T-helper 2 cell (primary cell): ENCODE measurements around the gene EBF3.

Source experiments
- DNase-seq, 5 experiments: peaks; one replicate each; pipeline versions ENCODE4 v3.0.0 to v3.0.0-alpha.2; 2012 to 2022

The EBF3 gene

DNA sequence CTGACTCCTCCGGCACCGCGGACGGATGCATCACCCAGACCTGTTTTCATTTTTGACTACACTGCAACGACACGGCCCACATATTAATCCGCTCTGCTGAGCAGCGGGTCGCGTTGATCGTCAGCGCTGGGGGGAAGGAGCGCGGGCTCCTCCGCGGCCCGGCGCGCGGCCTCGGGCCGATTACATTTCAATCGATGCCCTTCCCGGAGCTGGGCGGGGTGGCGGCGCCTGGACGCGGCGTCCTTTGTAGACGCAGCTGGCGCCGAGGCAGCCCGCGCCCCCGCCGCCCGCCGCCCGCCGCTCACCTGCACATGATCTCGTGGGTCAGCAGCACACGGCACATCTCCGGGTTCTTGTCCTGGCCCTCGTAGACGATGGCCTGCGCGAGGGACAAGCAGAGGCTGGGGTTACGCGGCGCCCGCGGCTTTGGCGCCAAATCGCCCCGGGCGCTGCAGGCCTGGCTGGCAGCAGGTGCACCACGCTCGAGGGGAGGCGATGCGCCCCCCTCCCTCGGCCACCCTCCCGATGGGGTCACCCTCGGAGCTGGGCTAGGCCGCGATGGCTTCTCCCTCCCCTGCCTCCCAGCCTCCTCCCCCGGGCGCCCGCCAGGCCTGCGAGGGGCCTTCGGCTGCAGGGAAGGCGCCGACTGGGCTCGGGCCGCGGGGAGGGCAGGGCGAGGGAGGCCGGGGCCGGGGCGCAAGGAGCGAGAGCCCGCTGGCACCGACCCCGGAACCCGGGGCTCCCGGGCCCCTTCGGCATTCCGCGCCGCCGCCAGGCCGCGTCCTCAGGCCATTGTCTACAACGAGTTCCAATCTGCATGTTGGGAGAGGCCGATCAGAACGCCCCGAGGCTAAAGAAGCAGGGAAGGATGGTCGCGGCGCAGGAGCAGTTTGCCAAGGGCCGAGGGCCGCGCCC, 5.2 kb downstream of the EBF3 start:
- no peak for DNase-seq

- no peak for DNase-seq
Observed at GRCh38 chr10:129958148-129958628, 5.9 kb downstream of the EBF3 start.

DNA sequence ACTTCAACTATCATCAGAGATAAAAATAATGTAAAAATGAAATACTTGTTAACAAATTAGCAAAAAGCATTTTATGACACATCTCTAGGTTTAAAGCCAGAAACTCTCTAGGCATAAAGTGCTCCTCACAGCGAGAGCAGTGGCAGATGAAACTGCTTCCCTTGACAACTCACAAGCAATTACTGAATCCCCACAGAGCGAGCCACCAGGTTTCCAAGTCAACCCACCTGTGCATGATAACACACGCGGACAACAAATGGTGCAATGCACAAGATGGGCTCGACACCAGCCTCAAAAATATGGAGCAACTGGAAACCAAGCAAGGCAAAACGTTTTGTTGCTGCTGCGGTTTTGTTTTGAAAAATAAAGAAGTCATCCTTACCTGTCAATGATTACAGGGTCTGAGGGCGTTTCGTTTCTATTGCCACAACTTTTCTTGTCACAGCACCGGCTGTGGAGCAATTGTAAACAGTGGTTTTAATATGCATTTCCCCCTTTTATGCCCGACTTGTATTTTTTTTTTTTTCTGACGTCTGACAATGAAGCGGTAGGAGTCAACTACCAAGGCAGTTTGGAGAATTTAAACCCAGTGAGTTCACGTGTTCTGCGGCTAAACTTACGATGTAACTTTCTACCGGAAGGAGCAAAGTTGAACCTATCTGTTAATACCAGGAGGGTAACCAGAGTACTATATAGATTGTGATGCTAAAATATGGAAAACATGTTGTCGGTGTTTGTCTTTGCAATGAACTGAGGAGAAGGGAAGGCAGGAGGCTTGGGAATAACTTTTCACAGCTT, 7.0 kb downstream of the EBF3 start:
- DNase-seq, result no peak

DNA sequence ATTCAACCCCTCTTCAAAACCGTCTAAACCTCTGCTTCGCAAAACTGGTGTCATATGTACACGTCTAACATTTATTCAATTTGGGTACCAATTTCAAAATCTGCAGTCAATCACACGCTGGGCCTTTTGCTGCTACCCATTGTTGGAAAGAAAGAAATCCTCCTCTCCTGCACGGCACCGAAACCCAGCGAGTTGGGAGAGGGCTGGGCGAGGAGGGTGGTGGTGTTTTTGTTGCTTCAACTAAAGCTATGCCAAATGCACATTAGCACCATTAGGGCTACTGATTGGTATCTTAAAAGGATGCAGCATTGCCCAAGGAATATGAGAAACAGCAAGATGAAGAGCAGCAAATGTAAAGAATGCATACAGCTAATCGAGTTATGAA, 7.8 kb downstream of the EBF3 start:
- no peak for DNase-seq

DNA sequence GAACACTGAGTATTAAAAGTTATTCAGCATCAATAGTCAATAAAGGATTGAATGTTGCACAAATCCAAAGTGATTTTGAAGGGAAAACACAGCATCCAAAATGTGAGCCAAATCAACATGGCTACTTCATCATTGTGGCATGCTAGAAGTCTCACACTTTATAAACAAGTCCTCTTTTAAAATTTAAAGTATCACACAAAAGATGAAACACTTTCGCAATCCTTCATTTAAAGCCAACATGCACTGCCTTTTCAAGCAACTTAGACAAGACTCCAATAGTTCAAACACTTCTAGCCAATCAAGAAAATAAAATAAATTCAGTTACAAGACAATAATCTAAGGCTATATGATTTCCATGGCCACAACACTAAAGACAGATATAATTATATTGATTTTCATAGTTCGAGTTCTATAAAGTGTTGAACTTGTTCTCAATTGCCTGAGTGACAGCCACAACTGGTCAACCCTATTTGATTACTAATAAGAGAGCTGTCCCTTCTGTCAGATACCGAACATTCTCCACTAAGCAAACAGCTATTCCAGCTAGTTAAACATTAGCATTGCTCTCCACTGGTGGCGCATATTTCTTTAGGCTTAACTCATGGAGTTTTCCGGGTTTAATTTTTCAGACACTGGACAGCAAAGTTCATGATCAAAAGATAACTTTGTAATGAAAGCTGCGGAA, 8.3 kb downstream of the EBF3 start:
- no peak for DNase-seq

- no peak for DNase-seq
Observed at GRCh38 chr10:129954492-129955315, 9.4 kb downstream of the EBF3 start.

DNA sequence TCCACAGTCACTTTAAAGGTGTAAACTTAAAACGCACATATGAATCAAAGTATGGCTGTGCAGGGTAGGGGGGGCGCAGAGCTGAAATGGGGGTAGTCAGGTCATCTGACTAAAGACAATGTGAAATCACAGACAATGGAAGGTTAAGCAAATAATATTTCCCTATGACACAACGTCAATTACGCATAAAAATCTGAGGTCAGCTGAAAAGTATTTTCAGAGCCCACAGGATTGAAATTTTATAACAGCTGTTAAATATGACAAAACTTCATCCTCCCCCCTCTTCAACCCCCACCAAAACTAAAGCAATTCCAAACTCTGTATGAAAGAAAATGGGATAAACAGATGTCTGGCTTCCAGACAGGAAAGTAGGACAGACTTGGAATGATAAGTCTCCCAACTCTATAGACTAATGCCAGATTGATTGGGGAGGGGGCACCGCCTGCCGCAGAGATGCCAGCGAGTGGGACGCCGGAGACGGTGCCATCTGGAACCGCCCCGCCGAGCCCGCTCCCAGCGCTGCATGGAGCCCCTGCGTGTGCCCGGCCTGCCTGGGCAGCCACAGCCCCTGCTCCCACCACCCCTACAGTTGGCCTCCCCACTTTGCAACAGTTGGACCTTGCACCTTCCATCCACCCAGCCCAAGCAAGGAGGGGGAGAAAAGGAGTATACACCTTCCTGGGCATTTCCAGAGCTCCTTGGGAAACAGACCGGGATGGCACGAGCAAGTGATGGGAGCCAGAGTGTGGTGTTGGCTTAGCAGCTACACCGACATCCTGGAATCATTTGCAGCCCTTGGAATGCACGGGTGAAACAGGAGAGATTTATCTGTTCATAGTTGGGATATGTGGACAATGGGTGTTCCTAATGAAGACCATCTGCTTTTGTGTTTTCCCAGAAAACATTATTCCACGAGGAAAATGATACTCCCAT, 10.7 kb downstream of the EBF3 start:
- no peak for DNase-seq

DNA sequence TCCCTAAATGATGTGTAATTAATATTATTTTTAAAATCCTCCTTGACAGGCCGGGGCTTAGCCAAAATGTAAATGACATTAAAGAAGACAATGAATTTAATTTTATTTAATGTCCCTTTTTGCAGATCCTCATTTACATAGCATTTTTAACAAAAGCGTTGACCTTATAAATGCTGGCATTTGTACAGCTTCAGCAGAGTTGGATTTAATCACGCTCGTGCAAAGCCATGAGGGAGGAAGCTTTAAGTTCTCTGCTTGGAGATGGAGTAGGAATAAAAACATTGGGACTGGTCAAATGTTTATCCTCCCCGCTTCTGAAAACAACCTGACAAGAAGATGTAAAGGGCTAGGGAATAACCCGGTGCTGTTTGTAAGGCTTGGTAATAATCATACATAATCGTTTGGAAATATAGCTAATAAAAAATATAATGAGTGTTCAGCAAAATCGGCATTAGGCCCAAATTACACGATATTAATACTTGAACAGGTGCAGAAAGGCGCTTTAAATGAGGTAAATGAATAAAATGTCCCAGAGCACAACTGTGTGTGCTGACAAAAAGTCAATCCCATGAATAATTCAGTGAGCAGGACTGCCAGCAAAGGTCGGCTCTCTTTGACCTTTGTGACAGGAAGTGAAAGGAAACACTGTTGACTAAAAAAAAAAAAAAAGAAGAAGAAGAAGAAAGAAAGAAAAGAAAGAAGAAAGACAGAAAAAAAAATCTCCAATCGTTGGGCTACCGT, 11.5 kb downstream of the EBF3 start:
- DNase-seq, result no peak

DNA sequence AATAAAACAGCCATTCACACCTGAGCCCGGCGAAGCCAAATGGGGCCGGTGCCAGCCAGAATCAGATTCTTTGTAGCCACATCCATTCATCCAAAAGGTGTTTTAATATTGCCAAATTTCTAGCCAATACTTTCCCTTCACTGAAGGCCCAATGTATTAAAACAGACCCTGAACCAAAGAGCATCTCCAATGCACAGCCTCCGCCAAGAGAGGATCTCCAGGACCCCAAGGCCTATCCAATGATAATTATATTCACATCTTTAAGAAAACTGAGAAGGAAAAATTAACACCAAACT, 12.2 kb downstream of the EBF3 start:
- DNase-seq, result no peak

DNA sequence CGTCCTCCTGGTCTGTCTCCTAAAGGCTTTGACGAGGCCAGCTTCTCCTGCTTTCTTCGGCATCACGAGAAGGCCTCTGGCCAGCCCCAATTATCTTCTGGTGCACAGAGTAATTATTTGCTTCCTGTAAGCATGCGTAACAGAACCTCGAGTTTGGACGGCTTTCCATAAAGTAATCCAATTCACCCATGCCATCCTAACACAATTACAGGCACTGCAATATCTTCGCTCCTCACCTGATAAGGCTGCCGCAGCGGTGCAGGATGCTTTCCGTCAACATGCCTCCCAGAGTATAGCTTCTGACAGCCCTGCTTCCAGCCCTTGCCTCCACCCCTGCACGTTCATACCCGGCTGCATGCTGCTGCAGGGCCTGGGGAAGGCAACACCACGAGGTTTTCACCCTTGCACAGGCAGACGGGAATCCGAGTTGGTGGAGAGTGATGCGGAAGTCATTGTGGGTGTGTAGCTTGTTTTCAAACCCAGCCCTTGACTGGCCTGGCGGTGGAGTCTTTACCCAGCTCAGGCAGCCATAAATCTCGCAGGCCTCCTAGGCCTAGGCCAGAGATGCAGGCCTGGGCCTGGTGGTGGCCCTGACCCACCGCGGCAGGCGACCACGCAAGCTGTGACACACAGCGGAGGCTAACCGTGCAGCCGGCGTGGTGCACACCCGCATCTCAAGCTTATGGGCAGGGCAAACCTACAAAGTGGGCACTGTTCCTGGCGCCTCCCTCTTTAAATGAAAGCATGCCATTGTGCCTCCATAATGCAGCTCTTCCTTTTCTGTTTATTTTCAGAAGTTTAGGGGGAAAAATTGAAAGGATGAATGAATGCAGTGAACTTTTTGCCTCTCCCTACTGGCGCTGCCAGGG, 12.7 kb downstream of the EBF3 start:
- DNase-seq, result no peak

- no peak for DNase-seq
Observed at GRCh38 chr10:129950676-129951075, 13.4 kb downstream of the EBF3 start.

GRCh38 chr10:129949891-129950291, 14.2 kb downstream of the EBF3 start:
- no peak for DNase-seq

GRCh38 chr10:129949411-129949810, 14.7 kb downstream of the EBF3 start:
- no peak for DNase-seq

GRCh38 chr10:129946859-129947258, 17.2 kb downstream of the EBF3 start:
- no peak for DNase-seq

GRCh38 chr10:129945941-129946760, 17.9 kb downstream of the EBF3 start:
- no peak for DNase-seq

GRCh38 chr10:129945526-129945925, 18.5 kb downstream of the EBF3 start:
- no peak for DNase-seq

DNA sequence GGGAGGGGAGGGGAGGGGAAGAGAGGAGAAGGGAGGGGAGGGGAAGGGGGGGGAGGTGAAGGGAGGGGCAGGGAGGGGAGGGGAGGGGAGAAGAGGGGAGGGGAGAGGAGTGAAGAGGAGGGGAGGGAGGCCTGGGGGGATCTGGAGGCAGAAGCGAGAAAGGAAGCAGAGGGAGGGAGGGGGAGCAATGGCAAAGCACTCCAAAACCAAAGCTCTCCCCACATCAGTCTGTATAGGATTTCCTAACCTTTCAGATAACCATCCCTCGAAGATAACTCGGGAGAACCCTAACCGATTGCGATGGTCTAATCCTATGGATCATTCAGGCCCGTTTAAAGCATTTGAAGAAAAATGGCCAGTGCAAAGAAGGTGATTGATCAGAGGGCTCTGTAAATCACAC, 19.0 kb downstream of the EBF3 start:
- DNase-seq, result no peak

DNA sequence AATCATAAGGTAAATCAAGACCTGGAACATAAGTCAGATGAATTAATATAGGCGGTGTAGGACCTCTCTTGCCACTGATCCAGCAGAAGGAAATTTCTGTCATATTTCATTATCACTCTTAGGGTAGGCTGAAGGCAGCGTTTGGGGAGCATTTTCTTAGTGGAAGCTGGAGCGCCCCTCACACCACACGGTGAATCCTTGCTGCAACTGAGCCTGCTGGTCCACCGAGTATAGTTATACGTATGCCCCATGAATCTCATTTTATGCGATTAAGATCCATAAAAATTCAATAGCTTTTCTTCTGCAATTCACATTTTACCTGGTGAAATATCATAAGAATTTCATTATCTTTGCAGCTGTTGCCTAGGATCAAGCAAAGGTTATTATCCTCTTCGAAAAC, 19.6 kb downstream of the EBF3 start:
- DNase-seq, result no peak
